ENCODE results near the gene ATL3.

DNA sequence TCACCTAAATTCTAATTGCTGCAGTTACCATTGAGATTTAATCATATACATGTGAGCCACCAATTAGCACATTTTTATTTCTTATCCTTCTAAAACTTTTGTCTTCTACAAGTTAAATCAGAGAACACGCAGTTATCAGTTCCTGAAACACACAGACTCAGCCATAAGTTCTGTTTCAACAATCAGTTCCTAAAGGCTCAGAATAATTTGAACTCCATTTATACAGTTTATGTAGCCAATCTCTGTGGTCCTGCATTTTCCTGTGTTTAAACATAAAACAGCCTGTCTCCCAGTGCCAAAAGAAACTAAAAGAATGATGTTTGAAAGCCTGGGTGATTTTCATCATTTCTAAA lies 59.8 kb downstream of the ATL3 start:
- TF ChIP-seq, protein P1, sequence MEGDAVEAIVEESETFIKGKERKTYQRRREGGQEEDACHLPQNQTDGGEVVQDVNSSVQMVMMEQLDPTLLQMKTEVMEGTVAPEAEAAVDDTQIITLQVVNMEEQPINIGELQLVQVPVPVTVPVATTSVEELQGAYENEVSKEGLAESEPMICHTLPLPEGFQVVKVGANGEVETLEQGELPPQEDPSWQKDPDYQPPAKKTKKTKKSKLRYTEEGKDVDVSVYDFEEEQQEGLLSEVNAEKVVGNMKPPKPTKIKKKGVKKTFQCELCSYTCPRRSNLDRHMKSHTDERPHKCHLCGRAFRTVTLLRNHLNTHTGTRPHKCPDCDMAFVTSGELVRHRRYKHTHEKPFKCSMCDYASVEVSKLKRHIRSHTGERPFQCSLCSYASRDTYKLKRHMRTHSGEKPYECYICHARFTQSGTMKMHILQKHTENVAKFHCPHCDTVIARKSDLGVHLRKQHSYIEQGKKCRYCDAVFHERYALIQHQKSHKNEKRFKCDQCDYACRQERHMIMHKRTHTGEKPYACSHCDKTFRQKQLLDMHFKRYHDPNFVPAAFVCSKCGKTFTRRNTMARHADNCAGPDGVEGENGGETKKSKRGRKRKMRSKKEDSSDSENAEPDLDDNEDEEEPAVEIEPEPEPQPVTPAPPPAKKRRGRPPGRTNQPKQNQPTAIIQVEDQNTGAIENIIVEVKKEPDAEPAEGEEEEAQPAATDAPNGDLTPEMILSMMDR (IDR thresholded peaks at IDR 0.05): no peak
- TF ChIP-seq POLR2A (IDR thresholded peaks at IDR 0.05): no peak

All from heart left ventricle (tissue), 13 donors.